GM21390 (cell line): ENCODE results near the gene DENND1C.

ENCODE experiments used
- ATAC-seq: cut with Tn5 transposase; IDR thresholded peaks from one replicate; pipeline ENCODE4 v1.9.1; 2021; ENCODE audit not compliant: unreplicated experiment

Gene DENND1C

DNA sequence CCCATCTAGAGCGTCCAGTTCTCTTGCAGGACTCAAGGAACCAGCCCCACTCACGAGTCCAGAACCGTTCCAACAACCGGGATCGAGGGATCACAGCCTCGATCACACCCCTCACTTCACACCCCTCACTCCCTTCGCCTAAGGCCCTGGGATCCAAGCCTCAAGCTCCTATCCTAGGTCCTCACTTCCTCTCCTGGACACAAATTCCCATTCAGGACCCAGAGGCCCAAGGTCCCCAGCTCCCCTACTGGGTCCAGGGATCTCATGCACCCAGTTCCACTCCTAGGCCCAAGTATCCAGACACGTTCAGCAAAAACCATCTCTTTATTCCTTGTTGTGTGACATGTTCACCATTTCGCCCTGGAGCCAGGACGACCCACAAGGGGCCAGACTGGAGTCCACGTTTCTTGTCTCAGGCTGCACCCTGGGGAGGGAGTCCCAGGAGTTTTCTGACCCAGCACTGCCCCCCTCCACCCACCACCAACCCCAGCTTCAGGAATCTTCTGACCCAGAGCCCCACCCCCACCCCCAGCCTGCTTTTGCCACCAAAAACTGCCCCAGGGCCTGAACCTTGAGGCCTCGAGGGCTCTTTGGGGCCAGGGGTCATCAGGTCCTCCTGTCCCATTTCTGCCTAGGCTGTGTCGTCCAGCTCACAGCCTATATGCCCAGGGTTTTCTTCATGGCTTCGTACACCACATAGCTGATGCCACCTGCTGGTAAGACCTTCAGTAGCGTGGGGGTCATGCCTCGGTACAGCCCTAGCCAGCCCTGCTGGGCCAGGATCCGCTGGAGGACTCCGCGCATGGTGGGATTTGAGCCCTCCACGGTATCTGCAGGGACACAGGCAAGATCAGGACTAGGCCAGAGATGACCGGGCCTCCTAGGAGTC, 55.6 kb downstream of the DENND1C start:
- ATAC-seq = no peak

DNA sequence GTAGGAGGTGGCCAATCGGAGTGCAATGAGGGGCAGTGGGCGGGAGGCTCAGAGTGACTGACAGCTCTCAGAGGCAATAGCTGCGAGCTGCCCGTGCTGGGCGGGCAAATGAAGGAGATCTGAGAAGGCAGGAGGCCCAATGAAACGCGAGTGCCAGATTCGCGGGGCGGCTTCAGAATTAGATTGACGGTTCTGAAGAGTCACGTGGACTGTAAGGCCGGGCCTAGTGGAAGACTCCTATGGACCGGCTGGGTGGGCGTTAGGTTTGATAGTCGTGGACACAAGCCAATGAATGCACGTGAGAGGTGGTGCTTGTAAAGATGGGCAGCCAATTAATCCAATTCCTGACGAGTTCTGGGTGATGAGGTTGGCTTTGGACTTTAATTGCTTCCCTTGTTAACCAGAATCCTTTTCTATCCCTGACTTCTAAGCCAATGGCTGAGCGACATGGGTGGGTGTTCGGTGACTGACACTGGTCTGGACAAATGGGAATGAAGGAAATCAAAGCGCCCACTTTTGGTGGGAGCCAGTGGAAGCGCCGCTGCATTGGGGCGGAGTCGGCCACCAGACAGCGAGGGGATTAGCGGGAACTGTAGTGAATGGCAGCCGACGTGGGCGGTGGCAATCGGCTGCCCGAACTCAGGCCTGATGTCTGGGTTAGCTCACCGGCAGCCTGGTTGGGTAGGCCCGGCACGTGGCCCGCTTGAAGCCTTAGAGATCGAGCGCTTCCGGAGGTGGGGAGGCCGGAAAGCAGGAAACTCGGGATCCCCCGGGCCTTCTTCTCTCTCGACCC, 56.5 kb downstream of the DENND1C start:
- ATAC-seq = peak; percentile 82

- no peak for ATAC-seq
These were observed 57.2 kb downstream of the DENND1C start, which contains the start of gene KHSRP for GRCh38 chr19:6424195-6424938. Gene KHSRP (minus strand): TSS chr19:6424811. CDS start chr19:6424701, 110 bp downstream.

DNA sequence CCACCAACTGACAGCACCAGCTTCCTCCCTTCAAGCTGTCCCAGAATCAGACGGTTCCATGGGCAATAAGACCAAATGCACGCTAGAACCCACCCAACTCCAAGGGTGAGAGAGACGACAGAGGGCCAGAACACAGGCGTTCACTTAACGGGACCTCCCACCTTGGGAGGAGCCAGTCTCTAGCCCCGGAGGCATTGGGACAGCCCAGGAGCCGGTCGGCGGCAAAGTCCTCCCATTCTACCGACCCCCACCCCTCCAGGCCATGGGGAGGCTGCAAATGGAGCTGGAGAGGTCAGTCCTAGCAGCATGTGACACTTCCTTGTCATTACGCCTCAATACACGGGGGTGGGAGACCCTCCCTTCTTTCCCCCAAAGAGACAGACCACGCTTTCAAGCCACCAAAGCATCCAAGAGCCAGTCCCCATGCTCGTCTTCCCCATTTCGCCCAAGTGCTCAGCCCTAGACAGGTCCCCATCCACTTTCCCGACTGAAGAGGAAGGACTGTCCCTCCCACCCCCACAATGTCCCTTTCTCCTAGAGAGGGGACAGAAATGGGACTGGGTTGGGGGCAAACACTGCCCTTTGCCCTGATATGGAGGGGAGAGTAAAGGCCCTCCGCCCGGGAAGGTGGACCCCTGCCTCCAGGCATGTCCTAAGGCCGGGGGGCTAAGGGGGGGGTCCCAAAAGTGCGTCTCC, 57.9 kb downstream of the DENND1C start:
- ATAC-seq = no peak

- no peak for ATAC-seq
These were observed 60.2 kb downstream of the DENND1C start for GRCh38 chr19:6421075-6422014.

- no peak for ATAC-seq
These were observed 63.0 kb downstream of the DENND1C start for GRCh38 chr19:6418562-6418932.

DNA sequence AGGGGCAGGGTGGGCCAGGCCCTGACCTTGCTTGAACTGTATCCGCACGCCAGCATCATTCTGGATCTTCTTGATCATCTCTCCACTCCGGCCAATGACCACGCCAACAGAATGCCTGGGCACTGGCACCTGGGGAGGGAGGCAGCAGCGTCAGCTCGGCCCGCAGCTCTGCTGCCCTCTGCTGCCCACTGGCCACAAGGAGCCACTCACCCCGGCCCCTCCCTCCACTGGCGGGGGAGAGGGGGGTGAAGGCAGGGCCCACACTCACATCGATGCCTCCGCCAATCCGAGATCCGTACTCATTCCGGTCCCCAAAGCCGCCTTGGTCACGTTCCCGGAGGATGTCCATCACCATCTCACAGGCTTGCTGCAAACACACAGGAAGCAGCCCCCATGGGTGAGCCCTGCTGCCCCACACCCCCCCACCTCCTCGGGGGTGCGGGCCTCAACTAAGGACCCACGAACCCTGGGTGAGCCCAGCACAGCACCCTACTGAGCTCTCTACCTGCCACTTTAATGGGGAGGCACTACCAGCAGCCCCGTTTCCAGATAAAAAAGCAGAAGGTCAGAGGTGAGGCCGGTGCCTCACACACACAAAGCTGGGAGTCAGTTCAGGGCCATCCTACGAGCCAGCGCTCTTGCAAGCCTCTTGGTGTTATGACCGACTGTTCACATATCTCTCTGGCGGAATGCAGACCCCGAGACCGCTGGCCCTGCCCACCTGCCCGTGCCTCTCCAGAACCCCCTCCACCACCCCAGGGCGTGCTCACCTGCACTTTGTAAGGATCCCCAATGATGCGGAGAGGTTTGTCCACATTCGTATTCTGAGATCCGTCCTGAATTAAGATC, 63.6 kb downstream of the DENND1C start:
- no peak for ATAC-seq
